ENCODE measurements around the gene MRPL41.
"Not testable (repeated sequence)": the region's sequence is repeated elsewhere in the genome, so short reads cannot be mapped to it uniquely, and the experiment has no call there.

Gene MRPL41

DNA sequence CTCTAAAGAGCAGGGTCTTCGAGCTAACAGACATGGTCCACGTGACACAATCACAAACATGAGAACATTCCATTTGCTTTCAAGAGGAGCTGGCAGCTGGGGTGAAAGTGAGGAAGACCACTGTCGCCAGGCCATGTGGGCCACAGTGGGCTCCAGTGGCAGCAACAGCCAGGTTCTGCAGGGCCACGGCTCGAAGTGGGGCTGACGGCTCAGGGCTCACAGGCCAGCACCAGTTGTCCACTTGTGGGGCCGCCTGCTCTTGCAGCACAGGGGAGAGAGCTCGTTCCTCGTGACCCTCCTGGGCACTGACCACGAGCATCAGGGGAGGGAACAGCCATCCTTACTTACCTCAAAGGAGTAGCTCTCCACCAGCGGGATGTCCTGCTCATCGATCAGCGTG is 36.6 kb downstream of the MRPL41 start:
- DNase-seq, result no peak

DNA sequence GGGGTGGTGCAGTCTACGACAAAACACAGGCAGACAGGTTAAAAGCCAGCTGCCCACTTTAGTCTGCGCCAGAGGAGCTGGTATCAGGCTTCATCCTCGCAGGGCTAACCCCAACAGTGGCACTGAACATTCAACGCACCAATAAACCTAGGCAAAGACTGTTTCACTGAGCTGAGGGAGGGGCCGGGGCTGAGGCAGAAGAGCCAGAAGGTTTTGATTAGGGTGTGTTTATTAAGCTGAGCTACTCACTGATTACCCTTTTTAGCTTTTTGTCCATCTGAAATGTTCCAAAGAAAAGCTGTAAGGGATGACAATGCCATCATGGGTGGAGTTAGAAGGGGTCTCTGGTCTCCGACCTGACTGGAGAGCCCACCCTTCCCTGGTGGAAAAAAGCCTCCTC is 37.2 kb downstream of the MRPL41 start:
- no peak for DNase-seq

DNA sequence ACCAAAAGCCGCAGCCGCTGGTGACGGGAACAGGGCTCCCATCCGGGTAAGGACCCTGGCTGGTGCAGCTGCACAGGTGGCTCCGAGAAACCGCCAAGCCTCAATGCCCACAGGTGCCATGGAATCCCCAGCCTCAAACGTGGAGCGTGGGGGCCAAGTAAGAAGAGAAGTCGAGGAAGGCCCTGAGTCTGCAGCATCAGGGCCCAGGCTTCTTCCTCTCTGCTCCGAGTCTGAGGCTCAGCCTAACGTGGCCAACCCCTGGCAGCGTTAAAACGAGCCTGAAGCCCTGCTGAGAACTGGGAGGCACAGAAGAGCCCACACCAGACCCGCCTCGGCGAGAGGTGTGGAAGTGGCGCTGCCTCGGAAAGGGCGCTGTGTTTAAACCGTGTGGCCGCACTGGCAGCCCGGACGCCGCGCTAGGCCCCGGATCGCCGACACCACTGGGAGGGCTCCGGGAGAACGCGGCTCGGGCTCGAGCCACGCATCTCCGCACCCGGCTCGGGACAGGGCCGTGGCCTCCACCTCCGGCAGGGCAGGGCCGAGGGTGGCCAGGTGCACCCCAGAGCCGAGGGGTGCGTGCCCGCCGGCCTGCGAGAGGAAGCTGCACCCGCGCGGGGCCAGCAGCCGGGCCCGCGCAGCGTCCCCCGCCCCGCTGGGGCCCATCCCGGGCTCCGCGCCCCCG is 37.9 kb downstream of the MRPL41 start:
- peak in 1 of 2 experiments; percentile 19 for DNase-seq

DNA sequence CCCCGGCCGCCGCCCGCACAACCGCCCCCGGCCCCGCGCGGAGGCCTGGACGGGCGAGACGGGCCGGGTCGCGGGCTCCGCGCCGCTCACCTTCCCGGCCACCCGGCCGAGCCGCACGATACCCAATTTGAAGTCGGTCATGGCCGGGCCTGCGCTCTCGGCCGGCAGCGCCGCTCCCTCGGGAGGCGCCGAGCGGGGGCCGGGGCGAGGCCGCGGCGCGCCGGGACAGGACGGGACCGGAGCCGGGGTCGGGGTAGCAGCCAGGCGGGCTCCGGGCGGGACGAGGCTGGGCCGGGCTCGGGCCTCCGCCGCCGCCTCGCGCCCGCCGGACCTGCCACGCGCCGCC is 38.4 kb downstream of the MRPL41 start:
- DNase-seq, result no peak

DNA sequence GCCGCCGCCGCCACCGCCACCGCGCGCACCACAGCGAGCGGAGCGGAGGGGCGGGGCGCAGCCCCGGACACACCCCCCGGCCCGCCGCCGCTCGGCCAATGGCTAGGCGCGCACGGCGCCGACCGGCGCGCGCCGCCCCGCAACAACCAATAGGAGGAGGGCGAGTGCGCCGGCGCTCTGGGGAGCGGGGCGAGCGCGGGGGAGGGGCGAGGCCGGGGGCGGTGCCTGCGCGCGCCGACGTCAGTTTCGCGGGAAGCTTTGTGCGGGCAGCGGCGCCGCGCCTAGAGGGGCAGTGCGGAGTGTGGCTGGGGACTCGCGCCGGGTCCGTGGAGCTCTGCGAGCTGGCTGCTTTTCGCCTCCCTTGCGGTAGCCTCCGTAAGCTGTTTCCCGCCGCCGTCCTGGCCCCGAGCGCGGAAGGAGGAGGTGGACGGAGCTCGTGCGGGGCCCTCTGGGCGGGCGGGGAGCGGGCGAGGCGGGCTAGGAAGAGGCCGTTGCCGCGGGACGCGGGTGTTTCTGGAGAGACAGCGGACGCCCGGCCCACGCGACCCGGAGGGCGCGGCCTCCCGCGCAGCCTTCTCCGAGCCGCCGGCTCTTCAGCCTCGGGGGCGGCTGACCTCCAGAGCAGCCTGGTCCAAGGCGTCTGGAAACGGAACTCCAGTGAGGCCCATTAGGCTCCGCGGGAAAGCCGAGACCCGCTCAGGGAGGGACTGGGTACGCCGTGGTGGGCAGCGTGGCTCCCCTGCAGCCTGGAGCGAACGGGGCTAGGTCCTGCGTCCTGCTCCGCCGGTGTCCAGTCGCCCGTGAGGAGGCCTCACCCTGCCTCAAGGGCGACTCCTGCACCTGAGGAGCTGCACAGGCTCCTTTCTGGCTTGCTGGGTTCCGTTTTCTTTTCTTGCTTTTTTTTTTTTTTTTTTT is 39.0 kb downstream of the MRPL41 start, which contains the start of gene ZMYND19:
TSS of gene ZMYND19 (minus strand) at position 44 of the 915 bp plus-strand sequence. CDS start 249 bp downstream, outside the sequence.
- peak in 1 of 2 experiments; percentile 92 for DNase-seq

DNA sequence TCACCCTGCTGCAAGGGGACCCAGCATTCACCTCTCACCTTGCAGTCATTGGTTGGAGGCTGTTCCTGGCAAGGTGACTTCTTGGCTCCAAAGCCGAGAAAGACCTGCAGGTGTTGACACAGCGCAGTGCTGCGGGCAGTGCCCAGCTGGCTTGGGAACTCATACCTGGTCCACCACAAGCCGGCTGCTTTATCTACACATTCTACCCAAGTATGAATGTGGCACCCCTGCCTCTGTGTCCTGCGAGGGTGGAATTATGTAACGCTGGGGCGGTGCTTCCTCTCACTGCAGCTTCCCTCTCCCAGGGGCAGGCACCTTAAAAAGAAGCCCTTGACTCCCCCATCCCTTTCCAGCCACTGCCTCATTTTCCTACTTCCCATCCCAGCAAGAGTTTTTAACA is 41.1 kb downstream of the MRPL41 start:
- no peak for DNase-seq

DNA sequence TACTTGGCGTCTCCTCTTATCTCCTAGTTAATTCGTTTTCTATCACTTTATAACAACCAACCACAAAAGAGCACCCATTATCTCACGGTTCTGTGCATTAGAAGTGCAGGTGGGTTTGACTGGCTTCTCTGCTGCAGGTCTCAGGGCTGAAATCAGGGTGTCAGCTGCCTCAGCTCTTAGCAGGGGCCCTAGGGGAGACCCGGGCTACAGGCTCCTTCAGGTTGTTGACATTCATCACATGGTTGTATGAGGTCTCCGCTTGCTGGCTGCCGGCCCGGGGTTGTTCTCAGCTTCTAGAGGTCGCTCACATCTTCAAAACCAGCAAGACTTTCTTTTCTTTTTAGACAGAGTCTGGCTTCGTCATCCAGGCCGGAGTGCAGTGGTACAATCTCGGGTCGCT is 41.5 kb downstream of the MRPL41 start:
- no peak for DNase-seq

DNA sequence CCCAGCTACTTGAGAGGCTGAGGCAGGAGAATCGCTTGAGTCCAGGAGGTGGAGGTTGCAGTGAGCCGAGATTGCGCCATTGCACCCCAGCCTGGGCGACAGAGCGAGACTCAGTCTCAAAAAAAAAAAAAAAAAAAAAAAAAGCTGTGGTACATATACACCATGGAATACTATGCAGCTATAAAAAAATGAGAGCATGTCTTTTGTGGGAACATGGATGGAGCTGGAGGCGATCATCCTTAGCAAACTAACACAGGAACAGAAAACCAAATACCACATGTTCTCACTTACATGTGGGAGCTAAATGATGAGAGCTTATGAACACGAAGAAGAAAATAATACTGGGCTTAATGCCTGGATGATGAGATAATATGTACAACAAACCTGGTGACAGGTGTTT is 44.9 kb downstream of the MRPL41 start:
- not testable (repeated sequence) for DNase-seq

DNA sequence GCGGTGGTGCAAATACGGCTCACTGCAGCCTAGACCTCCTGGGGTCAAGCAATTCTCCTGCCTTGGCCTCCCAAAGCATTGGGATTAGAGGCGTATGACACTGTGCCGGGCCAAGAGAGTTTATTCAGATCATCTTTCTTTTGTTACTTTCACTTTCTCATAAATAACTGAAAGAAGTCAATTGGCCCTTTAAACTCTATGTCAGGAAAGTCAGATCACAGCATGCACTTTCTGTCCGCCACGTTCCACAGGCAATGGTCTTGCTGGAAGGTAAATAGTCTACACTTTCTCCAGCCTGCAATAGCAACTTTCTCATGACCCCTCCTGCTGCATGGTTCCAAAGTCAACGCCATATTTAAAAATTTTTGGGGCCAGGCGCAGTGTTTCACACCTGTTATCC is 47.3 kb downstream of the MRPL41 start:
- no peak for DNase-seq

Data from NCI-H526 (cell line).